Renal cortex interstitium (tissue), 11 donors: ENCODE data around the gene OTULIN. TPM values are rescaled to one million over a fixed set of nuclear protein-coding genes. Genes with fewer than 3 reads are reported as not detected.

ENCODE experiments used
- DNase-seq, 11 donors: peaks; one replicate each; pipeline ENCODE4 v3.0.0-alpha.2; 2013; ENCODE audit warnings: low read depth in 9 of 11, low spot score in 4 of 11; ENCODE audit errors: extremely low read depth in 1 of 11
- polyA plus RNA-seq, 3 donors: library from polyadenylated mRNA; unstranded; fragments of 120-200 nt; gene quantifications; one replicate each; pipeline ENCODE4 v1.2.1, GENCODE V29; 2013; ENCODE audit not compliant: insufficient read length in 3 of 3

Gene OTULIN
- polyA plus RNA-seq, 3 donors, result 18.2 to 20.5 (median 19.4) TPM

DNA sequence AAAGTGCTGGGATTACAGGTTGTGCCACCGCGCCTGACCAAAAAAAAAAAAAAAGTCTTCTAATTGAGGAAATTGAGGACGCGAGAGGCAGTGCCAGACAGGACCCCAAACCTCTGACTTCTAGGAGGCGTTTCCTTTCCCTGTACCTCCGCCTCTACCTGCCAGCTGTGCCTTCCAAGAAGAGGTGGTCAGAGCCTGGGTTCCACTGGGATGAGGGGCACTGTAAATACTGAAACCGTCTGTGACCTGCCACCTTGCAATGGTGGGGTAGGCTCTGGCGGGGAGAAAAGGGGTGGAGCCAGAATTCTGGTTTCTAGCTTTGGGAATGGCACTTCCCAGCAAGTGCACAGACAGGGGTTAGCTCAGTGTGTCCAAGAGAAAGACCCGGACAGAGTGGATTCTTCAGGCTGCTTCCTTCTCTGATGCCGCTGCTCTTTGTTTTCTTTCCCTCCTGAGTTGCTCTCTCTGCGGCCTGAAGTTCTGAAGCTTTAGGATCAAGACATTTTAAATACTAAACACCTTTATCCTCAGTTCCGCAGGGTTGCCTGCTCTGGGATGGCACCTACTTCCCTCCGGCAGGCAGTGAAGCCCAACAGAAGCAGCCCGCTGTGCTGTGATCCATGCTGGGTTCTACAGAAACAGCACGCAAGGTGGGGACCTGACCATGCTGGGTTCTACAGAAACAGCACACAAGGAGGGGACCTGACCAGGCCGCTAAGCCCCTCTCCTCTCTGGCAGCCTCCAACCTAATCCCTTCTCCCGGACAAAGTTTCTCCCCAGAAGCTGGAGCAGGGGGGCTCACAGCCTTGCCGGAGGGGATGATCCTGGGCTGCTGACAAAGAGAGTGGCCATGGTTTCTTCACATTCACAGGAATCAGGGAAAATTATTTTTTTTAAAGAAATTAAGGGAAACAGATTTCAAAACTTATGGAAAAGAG lies 65.2 kb downstream of the OTULIN start:
- DNase-seq, result no peak

DNA sequence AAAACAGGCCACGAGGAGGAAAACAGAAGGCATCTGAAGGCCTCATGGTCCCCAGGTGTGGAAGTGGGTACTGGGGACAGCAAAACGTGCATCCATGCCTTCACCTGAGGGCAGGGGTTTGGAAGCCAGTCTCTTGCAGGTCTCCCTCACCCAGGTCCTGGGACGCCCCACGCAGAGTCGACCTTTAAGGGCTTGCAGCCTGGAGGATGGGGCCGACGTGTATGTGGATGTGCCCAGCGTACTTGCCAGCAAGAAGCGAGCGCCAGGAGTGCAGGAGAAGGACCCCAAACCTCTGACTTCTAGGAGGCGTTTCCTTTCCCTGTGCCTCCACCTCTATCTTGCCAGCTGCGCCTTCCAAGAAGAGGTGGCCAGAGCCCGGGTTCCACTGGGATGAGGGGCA lies 65.9 kb downstream of the OTULIN start:
- no peak for DNase-seq

DNA sequence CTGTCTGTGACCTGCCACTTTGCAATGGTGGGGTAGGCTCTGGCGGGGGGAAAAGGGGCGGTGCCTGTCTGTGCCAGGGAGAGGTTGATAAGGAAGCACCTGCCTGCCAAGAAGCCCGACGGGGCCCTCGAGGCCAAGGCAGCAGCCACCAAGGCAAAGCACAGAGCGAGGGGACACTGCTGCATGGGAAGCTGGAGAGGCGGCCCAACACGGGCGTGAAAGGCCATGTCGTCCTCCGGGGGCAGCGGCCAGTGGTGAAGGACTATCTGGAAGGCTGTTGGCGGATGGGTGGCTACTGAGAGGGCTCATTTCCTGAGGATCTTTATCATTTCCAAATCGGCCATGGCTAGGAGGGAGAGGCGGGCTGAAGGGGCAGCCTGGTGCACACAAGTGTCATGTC lies 66.4 kb downstream of the OTULIN start:
- no peak for DNase-seq

GRCh38 chr5:14732991-14733390 lies 68.5 kb downstream of the OTULIN start:
- no peak for DNase-seq

DNA sequence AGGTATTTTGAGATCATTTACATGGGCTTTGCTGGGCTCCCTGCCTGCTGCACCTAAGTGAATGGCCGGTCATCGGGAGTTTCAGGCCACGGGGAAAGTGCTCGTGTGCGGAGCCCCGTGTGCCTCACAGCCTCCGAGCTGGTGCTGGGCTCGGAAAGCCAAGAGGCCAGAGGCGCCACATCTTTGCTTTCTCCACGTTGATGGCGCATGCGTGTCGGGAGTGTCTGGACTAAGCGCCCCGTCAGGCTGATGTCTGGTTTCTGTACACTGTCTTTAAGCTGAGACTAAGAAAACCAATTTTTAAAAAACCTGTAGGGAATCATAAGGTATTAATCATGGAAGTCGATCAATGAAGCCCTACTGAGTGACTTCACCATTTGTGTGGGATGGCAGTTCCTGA lies 69.1 kb downstream of the OTULIN start:
- no peak for DNase-seq

DNA sequence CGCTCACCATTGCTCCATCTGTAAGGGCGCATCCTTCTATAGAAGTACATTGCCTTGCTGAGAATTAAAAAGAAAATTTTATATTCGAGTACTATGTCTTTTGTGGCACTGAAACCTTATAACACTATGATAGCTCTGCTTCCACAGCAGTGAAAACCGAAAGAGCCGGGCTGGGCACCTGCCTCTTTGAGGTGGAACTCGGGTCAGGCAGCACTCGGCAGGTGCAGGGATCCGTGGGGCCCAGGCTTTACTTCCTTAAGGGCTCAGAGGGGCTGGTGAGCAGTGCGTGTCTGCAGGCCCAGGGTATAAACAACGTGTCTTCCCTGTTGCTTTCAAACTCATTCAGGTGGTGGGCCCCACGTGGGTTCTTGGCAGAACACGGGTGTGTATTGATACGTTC lies 69.9 kb downstream of the OTULIN start:
- DNase-seq, result no peak

GRCh38 chr5:14735944-14736343 lies 71.4 kb downstream of the OTULIN start:
- DNase-seq, result no peak

- no peak for DNase-seq
Observed at GRCh38 chr5:14737291-14737690, 72.8 kb downstream of the OTULIN start.

DNA sequence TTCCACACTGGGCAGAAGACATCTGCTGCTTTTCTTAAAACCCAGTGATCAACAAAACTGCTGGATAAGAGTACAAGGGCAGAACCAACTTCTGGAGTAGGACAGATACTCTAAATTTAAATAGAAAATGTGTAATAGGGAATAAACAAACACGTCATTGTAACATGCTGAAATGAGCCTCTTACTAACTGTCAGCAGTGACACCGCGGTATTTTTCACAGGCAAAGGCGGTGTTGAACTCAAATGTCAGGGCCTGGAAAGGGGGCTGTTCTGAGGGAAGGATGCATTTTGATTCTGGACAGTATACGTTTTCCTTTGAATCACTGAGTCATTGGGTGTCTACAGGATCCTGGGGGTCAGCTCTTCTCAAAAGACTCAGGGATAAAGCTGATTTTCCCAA lies 73.5 kb downstream of the OTULIN start:
- no peak for DNase-seq

GRCh38 chr5:14739538-14739937 lies 75.0 kb downstream of the OTULIN start:
- DNase-seq, result no peak

GRCh38 chr5:14739981-14740380 lies 75.5 kb downstream of the OTULIN start:
- DNase-seq, result no peak

- no peak for DNase-seq
Observed at GRCh38 chr5:14741131-14741530, 76.6 kb downstream of the OTULIN start.

DNA sequence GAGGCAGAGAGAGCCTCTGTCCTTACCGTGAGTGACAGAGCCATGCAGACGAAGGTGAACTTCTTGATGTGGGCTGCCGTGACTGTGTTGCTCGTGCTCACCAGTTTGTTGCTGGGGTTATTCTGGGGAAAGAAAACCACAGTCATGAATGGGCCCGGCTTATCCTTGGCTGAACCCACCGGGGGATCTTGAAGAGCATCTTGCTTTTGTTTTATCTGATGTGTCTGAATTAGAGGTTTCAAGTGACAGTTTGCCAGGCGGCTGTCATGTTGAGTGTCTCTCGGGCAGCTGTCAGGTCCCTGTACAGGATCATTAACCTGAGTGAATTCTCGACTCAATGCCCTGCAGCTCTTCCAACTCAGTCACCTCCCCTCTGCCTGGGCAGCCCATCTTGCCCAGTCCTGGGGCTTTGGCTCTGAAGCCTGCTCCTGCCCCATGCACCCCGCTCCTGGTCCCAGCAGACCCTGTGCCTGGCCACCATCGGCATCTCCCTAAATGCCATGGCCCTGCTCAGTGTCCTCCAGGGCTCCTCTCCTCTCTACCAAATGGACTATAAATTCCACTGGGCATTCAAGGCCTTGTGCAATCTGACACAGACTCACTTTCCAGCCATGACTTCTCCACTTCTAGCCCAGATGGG lies 77.4 kb downstream of the OTULIN start:
- peak in 4 of 11 donors; percentile 29 to 51 (median 39) for DNase-seq

DNA sequence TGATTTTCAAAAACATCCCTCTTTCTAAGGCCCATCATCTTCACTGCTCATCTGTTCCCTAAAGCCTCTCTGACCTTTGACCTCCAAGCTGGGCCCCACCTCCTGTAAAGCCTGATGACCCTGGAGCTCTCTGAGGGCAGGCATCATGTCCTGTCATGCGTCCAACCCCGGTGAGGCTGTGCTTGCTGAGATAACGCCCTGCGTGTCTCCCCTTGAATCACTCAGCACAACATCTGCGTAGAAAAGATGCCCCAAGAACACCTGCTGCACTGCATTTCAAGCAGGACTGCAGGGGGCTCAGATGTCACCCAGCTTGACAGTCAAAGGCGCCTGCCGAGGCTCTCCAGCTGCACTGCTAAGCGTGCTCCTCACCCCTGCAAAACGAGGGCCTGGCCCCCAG lies 78.0 kb downstream of the OTULIN start:
- no peak for DNase-seq

DNA sequence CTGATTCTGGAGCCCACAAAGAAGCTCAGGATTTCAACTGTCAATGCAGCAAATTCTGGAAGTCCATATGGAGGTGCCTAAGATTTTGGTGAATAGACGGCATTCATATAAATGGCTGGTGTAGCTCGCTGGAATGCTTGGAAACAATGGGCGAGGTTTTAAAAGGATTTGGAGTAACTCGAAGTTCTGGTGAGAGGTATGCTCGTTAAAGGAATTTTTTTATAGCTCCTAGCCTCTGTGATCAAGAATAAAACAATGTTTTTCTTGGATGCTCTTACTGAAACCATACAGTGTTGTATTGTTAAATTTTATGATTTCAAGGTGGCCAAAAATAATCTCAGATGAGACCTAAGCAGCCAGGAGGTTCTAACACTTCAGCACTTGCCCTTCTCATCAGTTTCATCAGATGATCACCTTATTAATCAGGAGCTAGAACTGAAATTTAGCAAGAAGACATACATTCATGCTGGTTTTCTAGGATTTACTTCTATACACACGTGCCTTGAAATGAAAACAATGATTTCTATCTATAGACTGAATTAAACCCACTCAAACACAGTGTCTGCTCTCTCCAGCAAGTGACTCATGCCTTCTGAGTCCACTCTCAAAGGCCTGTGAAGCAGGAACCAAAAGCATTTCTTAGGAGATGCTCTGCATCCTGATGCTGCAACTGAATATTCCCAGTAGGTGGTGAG lies 79.2 kb downstream of the OTULIN start:
- no peak for DNase-seq

- no peak for DNase-seq
Observed at GRCh38 chr5:14744296-14745187, 80.0 kb downstream of the OTULIN start.

- no peak for DNase-seq
Observed at GRCh38 chr5:14745188-14745563, 80.7 kb downstream of the OTULIN start.

DNA sequence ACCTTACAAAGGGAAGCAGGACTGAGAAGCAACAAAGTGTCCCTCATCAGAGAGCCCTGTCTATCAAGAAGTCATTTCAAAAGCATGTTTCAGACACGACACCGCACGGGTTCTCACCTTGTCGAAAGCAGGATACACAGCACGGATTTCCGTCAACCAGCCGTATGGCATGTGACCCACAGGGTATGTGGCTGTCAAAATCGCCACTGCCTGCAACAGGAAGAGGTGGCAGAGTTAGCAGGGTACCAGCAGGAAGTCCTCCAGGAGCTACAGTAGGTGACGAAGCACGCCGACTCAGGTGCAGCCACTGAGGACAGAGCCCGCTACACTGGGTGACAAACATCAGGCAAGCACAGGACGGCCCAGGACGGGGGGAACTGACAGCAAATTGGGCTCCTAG lies 81.2 kb downstream of the OTULIN start:
- no peak for DNase-seq
